Uterus (tissue), 2 donors: ENCODE measurements around the gene TBC1D14.

Experiments
- POLR2A ChIP-seq, 2 donors: fragments of 450-650 bp; IDR thresholded peaks; one replicate each; pipeline ENCODE4 v1.6.1; 2016; ENCODE audit warnings: antibody characterized with exemption in 2 of 2, mild to moderate bottlenecking in 1 of 2, moderate library complexity in 1 of 2
- TF ChIP-seq, protein P1 (sequence below), 4 experiments: fragments of 200-600 bp in 2 of 4; fragments of 450-650 bp in 2 of 4; sonication (generic) in 2 of 4; IDR thresholded peaks; one replicate each; pipeline ENCODE4 v1.5.1; 2016 to 2019; ENCODE audit warnings: antibody characterized with exemption in 4 of 4, mild to moderate bottlenecking in 2 of 4, moderate library complexity in 1 of 4

- TF ChIP-seq, protein P1, sequence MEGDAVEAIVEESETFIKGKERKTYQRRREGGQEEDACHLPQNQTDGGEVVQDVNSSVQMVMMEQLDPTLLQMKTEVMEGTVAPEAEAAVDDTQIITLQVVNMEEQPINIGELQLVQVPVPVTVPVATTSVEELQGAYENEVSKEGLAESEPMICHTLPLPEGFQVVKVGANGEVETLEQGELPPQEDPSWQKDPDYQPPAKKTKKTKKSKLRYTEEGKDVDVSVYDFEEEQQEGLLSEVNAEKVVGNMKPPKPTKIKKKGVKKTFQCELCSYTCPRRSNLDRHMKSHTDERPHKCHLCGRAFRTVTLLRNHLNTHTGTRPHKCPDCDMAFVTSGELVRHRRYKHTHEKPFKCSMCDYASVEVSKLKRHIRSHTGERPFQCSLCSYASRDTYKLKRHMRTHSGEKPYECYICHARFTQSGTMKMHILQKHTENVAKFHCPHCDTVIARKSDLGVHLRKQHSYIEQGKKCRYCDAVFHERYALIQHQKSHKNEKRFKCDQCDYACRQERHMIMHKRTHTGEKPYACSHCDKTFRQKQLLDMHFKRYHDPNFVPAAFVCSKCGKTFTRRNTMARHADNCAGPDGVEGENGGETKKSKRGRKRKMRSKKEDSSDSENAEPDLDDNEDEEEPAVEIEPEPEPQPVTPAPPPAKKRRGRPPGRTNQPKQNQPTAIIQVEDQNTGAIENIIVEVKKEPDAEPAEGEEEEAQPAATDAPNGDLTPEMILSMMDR (IDR thresholded peaks at IDR 0.05): no peak
- TF ChIP-seq POLR2A (IDR thresholded peaks at IDR 0.05): no peak
These were observed 16.8 kb upstream of the TBC1D14 start for GRCh38 chr4:6892909-6893202.
